Measurements from ENCODE around the gene CDH22. TPM values are rescaled to one million over a fixed set of nuclear protein-coding genes. Genes with fewer than 3 reads are reported as not detected.

CDH22 gene
- total and polyA plus RNA-seq, 10 of the 15 experiments (the other 5 are each of a cell fraction or from before 2014, with no cell fraction given) = not detected

GRCh38 chr20:46351357-46352058, 43.2 kb upstream of the CDH22 start (continued):
- TF ChIP-seq E4F1 (IDR thresholded peaks at IDR 0.05; ENCODE audit: borderline replicate concordance, partially characterized antibody) = no peak
- TF ChIP-seq ESRRA (IDR thresholded peaks at IDR 0.05; ENCODE audit: low read length) = no peak
- TF ChIP-seq IRF4 (IDR thresholded peaks at IDR 0.05; ENCODE audit: low read depth, low read length) = peak; percentile 77
- TF ChIP-seq RELB (IDR thresholded peaks at IDR 0.05; ENCODE audit: low read depth) = peak; percentile 32; the same call in 1 of the 2 replicates
- no peak for TF ChIP-seq EZH2 (IDR thresholded peaks at IDR 0.05; ENCODE audit: borderline replicate concordance, control insufficient read depth, low read depth, low read length)
- no peak for TF ChIP-seq SMAD1 (IDR thresholded peaks at IDR 0.05; ENCODE audit: low read depth, partially characterized antibody)
- TF ChIP-seq KLF5 (IDR thresholded peaks at IDR 0.05; ENCODE audit: partially characterized antibody) = no peak
- no peak for TF ChIP-seq ZNF384 (IDR thresholded peaks at IDR 0.05; ENCODE audit: borderline replicate concordance, low read depth, low read length)
- TF ChIP-seq IRF5 (IDR thresholded peaks at IDR 0.05; ENCODE audit: borderline replicate concordance) = no peak
- no peak for TF ChIP-seq CBX5 (IDR thresholded peaks at IDR 0.05; ENCODE audit: low read depth)
- TF ChIP-seq JUNB (IDR thresholded peaks at IDR 0.05) = no peak
- TF ChIP-seq ZSCAN29 (IDR thresholded peaks at IDR 0.05) = no peak
- no peak for TF ChIP-seq CHD1 (IDR thresholded peaks at IDR 0.05; ENCODE audit: low read depth, low read length)
- TF ChIP-seq SRF (IDR thresholded peaks at IDR 0.05; ENCODE audit: low read depth in 2 of 2, low read length in 2 of 2) = no peak
- no peak for TF ChIP-seq ZNF622 (IDR thresholded peaks at IDR 0.05)
- no peak for TF ChIP-seq CTCF (IDR thresholded peaks at IDR 0.05 in 2 of 3, conservative IDR thresholded peaks at IDR 0.05 in 1 of 3; ENCODE audit: control insufficient read depth in 2 of 3, extremely low read depth in 1 of 3, insufficient read depth in 1 of 3, low read depth in 3 of 3, low read length in 3 of 3)
- peak; percentile 50; the same call in 1 of the 2 replicates for TF ChIP-seq NBN (IDR thresholded peaks at IDR 0.05)
- no peak for TF ChIP-seq CREB1 (IDR thresholded peaks at IDR 0.05; ENCODE audit: low read depth)
- peak; percentile 73 for TF ChIP-seq ZNF687 (IDR thresholded peaks at IDR 0.05)

Measured in GM12878 (cell line).